Upper lobe of right lung (tissue), 1 donor: ENCODE measurements around the gene F8A2. TPM values are rescaled to one million over a fixed set of nuclear protein-coding genes. Genes with fewer than 3 reads are reported as not detected.
"Not testable (repeated sequence)": the region's sequence is repeated elsewhere in the genome, so short reads cannot be mapped to it uniquely, and the experiment has no call there.

Source experiments
- ATAC-seq: fragments of 200-7000 bp; cut with Tn5 transposase; one replicate; pipeline ENCODE4 v1.9.1; 2020; ENCODE audit warnings: mild to moderate bottlenecking, moderate library complexity
- DNase-seq: peaks from one replicate; pipeline ENCODE4 v3.0.0-alpha.2; 2020
- H3K27ac ChIP-seq: fragments of 200-600 bp; one replicate; pipeline ENCODE4 v1.8.0; 2022
- H3K27me3 ChIP-seq: fragments of 200-600 bp; one replicate; pipeline ENCODE4 v1.8.0; 2022; ENCODE audit warnings: mild to moderate bottlenecking
- H3K36me3 ChIP-seq: fragments of 200-600 bp; one replicate; pipeline ENCODE4 v1.8.0; 2022
- H3K4me1 ChIP-seq: fragments of 200-600 bp; one replicate; pipeline ENCODE4 v1.8.0; 2022
- H3K4me3 ChIP-seq: fragments of 200-600 bp; one replicate; pipeline ENCODE4 v1.8.0; 2022; ENCODE audit warnings: mild to moderate bottlenecking
- H3K9me3 ChIP-seq: fragments of 200-600 bp; one replicate; pipeline ENCODE4 v1.8.0; 2022
- intact Hi-C: fragments of 100-400 bp; cut with DNase I; formaldehyde crosslinking; loops from one replicate; pipeline ENCODE4 v1.11.0; 2022
- microRNA-seq: library from miRNA; unstranded; fragments of <30 nt; microRNA quantifications from one replicate; pipeline ENCODE4 v1.2.0, GENCODE V29; 2020; ENCODE audit warnings: borderline microRNAs expressed
- total RNA-seq: library from RNA; stranded (reverse); fragmentation: NEBNext Ultra II Directional; extraction: Animal tissue kit (Norgen Biotek cat#: 25700); gene quantifications from one replicate; pipeline ENCODE4 v1.2.1, GENCODE V29; 2021
- TF ChIP-seq, protein P1 (sequence below): fragments of 200-600 bp; IDR thresholded peaks from one replicate; pipeline ENCODE4 v1.8.0; 2022; ENCODE audit warnings: antibody characterized with exemption
- donor health status: DM: no; HTN: yes; CAD: no; lungs with severe emphysema.

The F8A2 gene
- total RNA-seq, 1 donor from 2014 or later, result not detected

DNA sequence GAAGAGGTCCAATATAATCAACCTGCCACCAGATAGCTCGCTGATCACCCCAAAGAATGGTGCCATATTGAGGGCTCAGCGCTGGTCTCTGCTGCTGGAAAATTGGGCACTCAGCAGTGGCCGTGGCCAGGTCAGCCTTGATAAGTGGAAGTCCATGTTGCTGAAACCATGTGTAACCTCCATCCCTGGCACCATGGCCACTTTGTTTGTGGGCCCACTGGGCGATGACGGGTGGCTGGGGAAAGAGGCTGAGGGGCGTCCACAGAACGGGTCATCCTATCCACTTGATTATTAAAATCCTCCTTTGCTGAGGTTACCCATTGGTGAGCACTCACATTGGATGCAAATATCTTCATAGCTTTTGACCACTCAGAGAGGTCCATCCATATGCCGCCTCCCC is 7.7 kb downstream of the F8A2 start:
- intact Hi-C loops, result no loop called here
- no peak overlapping the region for H3K4me3 ChIP-seq
- no peaks in the 10 kb centered on the region for H3K4me1 ChIP-seq
- H3K27ac ChIP-seq, result no peak overlapping the region
- no peaks in the 10 kb centered on the region for H3K9me3 ChIP-seq
- ATAC-seq, result no peak
- no peaks in the 10 kb centered on the region for H3K27me3 ChIP-seq
- TF ChIP-seq, protein P1, sequence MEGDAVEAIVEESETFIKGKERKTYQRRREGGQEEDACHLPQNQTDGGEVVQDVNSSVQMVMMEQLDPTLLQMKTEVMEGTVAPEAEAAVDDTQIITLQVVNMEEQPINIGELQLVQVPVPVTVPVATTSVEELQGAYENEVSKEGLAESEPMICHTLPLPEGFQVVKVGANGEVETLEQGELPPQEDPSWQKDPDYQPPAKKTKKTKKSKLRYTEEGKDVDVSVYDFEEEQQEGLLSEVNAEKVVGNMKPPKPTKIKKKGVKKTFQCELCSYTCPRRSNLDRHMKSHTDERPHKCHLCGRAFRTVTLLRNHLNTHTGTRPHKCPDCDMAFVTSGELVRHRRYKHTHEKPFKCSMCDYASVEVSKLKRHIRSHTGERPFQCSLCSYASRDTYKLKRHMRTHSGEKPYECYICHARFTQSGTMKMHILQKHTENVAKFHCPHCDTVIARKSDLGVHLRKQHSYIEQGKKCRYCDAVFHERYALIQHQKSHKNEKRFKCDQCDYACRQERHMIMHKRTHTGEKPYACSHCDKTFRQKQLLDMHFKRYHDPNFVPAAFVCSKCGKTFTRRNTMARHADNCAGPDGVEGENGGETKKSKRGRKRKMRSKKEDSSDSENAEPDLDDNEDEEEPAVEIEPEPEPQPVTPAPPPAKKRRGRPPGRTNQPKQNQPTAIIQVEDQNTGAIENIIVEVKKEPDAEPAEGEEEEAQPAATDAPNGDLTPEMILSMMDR, result no peak
- no peaks in the 10 kb centered on the region for H3K36me3 ChIP-seq
- no peak for DNase-seq

DNA sequence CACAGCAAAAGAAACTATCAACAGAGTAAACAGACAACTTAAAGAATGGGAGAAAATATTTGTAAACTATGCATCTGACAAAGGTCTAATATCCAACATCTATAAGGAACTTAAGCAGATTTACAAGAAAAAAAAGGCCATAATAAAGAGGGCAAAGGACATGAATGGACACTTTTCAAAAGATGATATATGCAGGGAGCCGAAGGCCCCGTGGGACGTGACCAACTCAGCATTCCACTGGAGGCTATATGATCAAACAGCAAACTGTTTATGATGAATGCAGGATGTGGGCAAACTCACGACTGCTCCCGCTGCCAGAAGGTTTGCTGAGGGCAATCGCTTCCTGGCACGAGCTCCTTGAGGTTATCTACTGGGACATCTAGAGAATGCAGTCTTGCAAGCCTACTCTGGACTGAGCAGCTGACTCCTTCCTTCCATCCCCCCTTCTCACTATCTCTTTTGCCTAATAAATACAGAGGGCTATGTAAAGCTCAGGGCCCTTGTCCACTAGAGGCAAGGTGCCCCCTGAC is 12.9 kb downstream of the F8A2 start:
- H3K27me3 ChIP-seq, intact Hi-C loops, H3K36me3 ChIP-seq, H3K4me3 ChIP-seq, H3K27ac ChIP-seq, H3K9me3 ChIP-seq, DNase-seq, ATAC-seq, H3K4me1 ChIP-seq: not testable (repeated sequence)

DNA sequence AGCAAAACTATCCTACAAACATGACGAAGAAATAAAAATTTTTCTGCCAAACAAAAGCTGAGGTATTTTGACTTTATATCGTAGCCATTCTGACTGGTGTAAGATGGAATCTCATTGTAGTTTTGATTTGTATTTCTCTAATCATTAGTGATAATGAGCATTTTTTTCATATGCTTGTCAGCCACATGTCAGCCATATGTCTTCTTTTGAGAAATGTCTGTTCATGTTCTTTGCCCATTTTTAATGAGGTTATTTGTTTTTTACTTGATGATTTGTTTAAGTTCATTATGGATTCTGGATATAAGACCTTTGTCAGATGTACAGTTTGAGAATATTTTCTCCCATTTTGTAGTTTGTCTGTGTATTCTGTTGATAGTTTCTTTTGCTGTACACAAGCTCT is 24.5 kb downstream of the F8A2 start:
- no peaks in the 10 kb centered on the region for H3K36me3 ChIP-seq
- DNase-seq, result no peak
- ATAC-seq, result no peak
- H3K27me3 ChIP-seq, result no peaks in the 10 kb centered on the region
- no peak overlapping the region for H3K4me3 ChIP-seq
- H3K27ac ChIP-seq, result no peak overlapping the region
- TF ChIP-seq, protein P1, result no peak
- no peaks in the 10 kb centered on the region for H3K9me3 ChIP-seq
- intact Hi-C loops, result no loop called here
- H3K4me1 ChIP-seq, result no peaks in the 10 kb centered on the region

DNA sequence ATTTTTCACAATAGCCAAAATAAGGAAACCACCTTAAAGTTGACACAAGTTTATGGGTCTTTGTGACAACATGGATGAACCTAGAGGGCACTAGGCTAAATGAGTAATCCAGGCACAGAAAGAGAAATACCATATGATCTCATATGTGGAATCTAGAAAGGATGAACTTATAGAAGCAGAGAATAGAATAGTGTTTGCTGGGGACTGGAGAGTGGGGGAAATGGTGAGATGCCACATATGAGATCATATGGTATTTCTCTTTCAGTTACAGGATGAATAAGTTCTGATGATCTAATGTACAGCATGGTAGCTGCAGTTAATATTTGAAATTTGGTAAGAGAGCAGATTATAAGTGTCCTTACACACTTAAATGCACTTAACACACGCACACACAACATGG is 35.9 kb downstream of the F8A2 start:
- TF ChIP-seq, protein P1, result no peak
- Histone ChIP-seq H3K27ac (no peak overlapping the region), H3K9me3 (no peaks in the 10 kb centered on the region), H3K27me3 (no peaks in the 10 kb centered on the region), H3K4me1 (no peaks in the 10 kb centered on the region), H3K4me3 (no peak overlapping the region), H3K36me3 (no peaks in the 10 kb centered on the region)
- no peak for DNase-seq
- intact Hi-C loops, result no loop called here
- no peak for ATAC-seq

Small RNA genes lying within 50 kb of the gene (microRNA-seq; reads per million reads assigned to microRNA genes)
- gene MIR1184-2, result not detected

Other genes with a start within 250 kb of the F8A2 start
- gene VBP1, start 165.6 kb upstream of the F8A2 start, total RNA-seq, result 33.9 TPM
- gene RAB39B, start 117.6 kb upstream of the F8A2 start, total RNA-seq, result 0.75 TPM
- gene CLIC2, start 47.5 kb upstream of the F8A2 start, total RNA-seq, result 64.0 TPM
- not detected for gene F8A3, start 76.5 kb downstream of the F8A2 start, total RNA-seq
- 0.98 TPM for gene SPRY3, start 230.5 kb downstream of the F8A2 start, total RNA-seq
- gene TMLHE, start 230.9 kb downstream of the F8A2 start, total RNA-seq, result 14.2 TPM